HG03060 (cell line): Measurements from ENCODE around the gene CLTC.
"Not testable (repeated sequence)": the region's sequence is repeated elsewhere in the genome, so short reads cannot be mapped to it uniquely, and the experiment has no call there.

ENCODE experiments used
- ATAC-seq: cut with Tn5 transposase; IDR thresholded peaks from one replicate; pipeline ENCODE4 v1.9.1; 2021; ENCODE audit warnings: low read depth, moderate number of reproducible peaks; ENCODE audit not compliant: unreplicated experiment

CLTC gene

DNA sequence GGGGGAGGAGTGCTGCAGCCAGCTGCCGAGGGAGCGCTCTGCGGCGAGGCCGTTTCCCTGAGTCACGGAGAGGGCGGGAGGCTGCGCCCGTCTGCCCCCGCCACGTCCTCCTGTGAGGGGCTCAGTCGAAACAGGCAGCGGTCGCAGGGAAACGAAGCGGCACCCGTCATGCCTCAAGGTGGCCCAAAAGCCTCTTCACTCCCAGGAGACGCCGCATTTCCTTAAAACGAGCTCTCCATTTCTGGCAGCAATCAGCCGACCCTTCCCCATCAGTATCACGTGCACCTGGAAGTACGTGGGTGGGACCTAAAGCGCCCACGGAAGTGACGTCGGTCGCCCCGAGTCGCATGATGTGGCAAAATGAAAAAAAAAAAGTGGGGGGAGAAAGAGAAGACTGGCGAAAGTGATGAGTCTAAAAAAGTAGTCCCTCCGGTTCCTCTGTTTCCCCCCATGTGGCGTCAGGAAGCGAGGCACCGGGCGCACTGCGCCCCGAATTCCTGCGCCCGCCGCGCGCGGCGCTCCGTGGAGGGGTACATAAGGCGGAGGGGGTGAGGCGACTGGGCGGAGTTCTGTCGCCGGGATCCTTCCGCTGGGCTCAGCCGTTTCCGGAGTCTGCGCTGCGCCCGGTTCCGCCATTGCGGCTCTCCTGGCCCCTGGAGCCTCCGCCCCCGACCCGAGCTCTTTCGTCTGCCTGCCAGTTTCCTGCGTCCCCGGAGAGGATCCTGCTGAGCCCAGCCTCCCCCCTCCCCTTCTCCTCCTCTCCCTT lies at the start of gene CLTC:
TSS of gene CLTC (plus strand) at position 598 of the 766 bp plus-strand sequence. CDS start 237 bp downstream, outside the sequence.
- peak; percentile 50 for ATAC-seq

DNA sequence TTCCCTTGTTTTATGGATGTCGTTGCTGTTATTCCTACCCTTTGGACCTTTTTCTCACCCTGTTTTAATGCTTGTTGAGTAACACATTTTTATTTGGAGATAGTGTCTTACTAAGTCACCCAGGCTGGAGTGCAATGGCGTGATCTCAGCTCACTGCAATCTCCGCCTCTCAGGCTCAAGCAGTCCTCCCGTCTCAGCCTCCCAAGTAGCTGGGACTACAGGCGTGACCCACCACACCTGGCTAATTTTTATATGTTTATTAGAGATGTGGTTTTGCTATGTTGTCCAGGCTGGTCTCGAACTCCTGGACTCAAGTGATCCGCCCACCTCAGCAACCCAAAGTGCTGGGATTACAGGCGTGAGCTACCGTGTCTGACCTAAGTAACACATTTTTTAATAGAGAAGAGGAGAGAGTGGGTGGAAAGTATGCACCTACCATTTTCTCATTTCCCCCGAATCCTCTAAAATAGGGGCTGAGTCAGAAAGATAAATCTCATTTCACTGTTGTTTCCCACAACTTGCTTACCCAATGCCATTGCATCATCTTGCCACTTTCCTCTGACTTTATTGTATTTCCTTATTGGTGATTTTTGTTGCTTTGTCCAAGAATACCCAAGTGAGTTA lies 47.3 kb upstream of the CLTC start:
- no peak for ATAC-seq

DNA sequence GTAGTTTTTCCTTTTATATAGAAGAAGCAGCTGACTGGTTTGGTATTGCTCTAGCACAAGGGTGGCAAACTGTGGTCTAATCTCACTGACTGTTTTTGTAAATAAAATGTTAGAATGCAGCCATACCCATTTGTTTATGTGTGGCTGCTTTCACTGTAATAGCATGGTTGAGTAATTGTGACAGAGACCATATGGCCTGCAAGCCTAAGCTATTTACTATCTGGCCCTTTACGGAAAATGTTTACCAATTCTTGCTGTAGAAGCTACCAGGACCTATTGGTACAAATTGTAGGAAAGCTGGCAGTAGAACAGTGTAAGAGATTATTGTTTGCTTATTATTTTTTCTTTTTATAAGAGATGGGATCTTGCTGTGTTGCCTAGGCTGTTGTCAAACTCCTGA lies 35.5 kb upstream of the CLTC start:
- not testable (repeated sequence) for ATAC-seq

DNA sequence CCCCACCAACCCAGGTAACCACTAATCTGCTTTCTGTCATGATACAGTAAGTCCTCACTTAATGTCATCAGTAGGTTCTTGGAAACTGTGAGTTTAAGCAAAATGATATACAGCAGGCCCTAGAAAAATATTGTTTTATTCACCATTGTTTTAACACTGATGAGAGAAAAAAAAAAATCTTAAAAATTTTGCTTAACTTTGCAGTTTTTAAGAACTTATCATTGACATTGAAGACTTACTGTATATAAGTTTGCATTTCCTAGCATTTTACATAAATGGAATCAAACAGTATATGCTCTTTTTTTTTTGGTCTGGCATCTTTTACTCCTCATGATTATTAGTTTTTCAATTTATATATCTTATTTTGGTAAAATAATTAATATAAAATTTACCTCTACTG lies 19.5 kb upstream of the CLTC start:
- no peak for ATAC-seq

DNA sequence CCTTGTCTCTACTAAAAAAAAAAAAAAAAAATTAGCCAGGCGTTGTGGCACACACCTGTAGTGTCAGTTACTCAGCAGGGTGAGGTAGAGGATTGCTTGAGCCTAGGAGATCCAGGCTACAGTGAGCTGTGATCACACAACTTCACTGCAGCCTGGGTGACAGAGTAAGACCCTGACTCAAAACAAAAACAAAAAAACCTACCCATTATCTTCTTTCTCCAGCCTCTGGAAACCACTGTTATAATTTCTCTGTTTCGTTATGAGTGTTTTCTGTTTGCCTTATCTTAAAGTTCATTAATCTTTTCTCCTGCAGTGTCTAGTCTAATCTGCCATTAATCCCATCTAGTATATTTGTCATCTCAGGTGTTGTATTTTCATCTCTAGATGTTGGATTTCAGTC lies 18.6 kb upstream of the CLTC start:
- no peak for ATAC-seq

DNA sequence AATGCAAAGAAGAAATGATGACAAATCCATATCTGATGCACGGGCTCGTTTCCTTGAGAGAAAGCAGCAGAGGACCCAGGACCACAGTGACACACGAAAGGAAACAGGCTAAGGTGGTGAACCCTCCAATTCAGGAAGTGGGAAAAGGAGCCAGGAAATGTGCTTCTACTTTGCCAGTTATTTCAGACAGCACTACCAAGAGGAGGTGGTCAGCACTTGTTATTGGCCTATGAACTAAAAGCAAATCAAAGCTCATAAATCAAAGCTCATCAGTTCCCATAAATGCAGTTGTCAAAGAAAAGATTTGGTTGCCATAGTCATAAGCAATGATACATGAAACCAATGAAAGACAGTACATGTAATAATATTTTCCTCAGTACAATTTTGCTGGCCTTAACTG lies 12.6 kb upstream of the CLTC start:
- no peak for ATAC-seq

DNA sequence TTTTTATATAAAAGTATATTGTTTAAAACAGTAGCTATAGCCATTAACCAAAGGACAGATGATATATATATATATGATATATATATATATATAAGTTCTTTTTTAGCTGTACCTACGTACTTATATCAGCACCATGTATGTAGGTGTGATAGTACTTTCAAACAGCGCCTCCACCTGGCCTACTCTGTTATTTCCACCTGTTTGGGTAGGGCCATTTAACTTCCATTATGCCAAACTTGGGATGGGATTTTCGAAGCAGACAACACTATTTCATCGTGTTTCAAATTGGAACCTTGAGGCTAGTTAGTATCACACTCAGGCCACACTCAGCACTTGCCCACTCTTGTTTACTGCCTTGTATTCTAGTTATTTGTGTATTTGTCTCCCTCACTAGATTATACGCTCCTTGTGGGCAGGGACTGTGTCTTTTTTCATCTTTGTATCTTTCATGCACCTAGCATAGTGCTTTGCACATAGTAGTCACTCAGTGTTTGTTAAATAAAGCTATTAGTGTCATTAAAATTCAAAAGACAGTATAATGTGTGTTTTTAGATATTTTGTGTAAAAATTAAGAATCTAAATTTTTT lies 11.8 kb upstream of the CLTC start:
- ATAC-seq, result no peak

DNA sequence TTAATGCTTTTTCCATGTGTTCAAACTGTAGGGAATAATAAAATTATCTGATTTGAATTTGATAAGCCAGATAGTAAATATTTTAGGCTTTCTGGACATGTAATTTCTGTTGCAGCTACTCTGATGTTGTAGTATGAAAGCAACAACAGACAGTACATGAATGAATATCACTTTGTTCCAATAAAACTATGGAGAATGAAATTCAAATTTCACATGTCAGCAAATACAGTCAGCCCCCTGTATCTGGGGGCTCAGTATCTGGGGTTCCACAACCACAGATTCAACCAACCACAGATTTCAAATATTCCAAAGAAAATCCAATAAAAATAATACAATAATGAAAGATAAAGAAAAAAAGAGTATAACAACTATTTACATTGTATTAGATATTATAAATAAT lies 8.2 kb upstream of the CLTC start:
- no peak for ATAC-seq

DNA sequence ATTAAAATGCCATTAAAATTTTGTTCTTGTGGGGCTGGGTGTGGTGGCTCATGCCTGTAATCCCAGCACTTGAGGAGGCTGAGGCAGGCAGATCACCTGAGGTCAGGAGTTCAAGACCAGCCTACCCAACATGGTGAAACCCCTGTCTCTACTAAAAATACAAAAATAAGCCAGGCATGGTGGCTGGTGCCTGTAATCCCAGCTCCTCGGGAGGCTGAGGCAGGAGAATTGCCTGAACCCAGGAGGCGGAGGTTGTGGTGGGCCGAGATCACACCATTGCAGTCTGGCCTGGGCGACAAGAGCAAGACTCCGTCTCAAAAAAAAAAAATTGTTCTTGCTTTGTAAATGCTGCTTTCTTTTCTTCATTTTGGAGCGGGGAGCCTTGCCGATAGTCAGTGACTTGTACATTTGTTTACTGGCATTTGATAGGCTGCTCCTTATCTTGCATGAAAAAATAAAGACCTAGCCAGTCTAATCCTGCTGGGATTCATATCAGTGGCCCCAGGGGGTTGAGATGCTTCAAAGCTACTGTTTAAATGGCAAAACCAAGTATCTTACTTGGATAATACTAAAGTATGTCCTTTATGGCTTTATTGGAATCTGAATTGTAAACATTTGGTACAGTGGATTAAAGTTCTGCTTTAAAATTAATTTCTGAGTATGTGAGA lies 3.3 kb upstream of the CLTC start:
- ATAC-seq, result no peak

DNA sequence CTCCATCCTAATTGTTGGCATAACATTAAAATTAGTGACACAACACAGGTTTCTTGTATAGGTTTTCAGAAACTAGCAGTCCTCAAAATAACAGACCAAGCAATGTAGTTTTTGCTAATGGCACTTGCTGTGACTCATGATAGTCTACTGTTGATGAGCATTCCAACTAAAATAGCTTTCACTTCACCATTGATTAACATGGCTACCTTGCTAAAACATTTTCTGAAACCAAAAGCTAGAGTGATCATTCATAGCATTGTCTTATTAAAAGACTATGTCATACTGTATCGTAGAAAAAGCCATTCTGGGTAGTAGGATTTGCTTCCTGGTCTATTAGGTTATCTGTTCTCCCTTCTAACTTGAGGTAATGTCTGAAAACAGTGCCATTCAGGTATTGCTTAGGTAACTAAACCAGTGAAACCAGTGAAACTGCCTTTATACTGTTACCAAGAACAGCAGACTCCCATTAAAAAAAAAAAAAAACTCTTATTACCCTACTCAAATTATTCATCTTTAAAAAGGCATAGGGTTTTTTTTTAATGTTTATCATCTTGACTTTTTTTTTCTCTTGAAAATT lies 2.5 kb upstream of the CLTC start:
- no peak for ATAC-seq

DNA sequence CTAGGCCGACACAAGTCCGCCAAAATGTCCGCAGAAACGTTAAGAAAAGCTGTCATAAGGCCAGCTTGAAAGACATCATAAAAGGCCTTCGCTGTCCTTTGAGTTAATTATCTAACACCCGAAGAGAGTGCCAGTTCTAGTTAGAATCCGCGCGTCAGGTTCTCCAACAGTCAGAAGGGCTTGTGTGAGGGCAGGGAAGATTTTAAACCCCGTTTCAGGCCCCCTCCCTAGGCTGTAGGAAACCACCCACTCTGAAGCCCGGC lies 729 bp upstream of the CLTC start:
- ATAC-seq, result no peak

DNA sequence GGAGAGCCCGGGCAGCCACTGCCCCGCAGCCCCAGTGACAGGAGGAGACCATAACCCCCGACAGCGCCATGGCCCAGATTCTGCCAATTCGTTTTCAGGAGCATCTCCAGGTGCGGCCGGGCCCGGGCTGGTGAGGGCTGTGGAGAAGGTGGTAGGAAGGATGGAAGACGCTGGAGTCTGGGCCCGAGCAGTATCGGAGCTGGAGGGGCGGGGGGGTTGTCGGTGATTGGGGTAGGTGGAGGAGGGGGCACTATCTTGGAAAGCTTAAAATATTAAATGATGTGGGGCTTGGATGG lies 317 bp downstream of the CLTC start:
- ATAC-seq, result no peak

DNA sequence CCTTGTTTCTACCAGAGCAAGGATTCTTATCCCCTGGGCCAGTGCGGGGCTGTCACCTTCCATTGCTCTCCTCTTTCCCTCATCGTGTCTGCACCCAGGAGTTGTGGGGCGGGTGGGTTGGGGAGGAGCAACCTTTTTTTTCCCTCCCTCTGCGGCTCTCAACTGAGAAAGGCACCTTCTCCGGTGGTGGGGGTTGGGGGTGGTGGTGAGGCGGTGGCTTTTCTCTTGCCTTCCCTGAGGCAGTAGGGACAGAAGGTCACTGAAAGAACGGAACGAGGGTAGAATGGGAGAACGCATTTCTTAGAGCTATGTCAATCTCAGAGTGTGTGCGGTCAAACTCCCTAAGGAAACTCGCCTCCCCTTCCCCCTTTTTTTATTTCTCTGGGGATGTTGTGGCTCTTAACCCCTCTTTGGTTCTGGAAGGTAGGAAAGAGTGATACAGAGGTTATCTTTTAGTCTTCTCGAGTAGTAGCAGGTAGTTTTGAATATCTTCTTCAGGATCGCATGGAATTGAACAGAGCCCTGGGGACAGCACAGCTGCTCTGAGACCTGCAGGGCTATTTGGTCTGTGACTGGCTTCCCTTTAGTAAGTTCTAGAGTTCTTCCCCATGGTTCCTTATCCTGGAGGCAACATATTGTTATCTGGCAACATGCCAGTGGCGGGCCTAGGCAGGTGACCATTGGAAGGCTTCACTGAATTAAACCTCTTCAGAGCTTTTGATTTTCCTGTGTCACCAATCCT lies 994 bp downstream of the CLTC start:
- no peak for ATAC-seq

DNA sequence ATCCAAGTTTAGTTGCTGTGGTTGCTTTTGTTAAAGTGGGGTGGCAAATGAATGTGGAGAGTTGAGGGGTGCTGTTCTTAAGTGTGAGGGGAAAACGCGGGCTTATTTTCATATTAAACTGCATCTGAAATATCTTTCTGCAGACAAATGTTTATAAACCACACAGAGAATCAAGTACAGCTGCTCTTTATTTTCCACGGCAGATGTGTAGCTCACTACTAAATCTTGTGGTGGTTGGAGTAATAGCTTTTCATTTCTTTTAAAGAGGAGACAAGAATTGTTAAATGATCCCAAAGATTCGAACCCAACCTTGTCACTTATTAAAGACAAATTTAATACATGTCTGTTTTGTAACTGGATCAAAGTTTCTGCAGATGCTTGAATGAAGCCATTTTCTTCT lies 2.1 kb downstream of the CLTC start:
- no peak for ATAC-seq

DNA sequence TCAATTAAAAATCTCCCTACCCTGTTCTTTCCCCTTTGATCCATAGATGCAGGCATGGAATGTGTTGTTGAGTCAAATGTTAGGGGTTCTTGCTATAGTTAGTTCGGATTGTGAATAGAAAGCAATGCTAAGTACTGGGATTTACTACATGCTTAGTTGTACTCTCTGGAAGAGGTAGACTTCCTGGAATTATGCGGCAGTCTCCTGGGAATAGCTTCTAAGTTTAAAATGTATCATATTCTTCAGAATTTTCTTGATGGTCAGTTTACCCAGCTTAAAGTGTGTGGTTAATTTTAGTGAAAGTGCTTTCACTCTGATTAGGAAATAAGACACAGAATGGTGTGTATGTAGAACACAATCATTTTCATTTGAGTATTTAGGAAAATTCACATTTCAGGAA lies 3.5 kb downstream of the CLTC start:
- ATAC-seq, result no peak

DNA sequence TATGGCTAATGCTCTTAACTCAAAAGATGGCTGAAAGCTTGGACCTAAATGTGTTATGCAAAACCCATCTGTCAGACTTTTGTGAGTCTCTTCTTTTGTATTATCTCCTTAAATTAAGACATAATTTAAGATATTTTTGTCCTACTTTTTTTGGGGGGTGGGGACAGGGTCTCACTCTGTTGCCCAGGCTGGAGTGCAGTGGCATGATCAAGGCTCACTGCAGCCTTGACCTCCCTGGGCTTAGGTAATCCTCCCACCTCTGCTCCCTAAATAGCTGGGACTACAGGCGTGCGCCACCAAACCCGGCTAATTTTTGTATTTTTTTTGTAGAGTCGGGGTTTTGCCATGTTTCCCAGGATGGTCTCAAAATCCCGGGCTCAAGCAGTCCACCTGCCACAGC lies 7.1 kb downstream of the CLTC start:
- no peak for ATAC-seq

DNA sequence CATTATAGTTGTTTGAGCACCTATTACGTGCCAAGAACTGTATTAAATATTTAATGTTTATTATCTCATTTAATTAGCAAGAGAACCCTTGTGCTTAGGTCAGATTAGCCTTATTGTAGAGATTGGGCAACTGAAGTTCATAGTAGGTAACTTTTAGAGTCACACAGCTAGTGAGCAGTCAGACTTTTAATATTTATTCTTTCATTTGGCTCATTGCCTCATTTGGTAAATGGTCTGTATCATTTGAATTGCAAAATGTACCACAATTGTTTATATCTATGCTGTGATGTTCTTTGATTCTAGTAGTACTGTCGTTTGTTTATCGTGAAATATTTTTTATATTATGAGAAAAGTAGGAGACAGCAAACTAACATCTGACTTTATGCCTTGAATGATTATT lies 7.6 kb downstream of the CLTC start:
- ATAC-seq, result no peak

DNA sequence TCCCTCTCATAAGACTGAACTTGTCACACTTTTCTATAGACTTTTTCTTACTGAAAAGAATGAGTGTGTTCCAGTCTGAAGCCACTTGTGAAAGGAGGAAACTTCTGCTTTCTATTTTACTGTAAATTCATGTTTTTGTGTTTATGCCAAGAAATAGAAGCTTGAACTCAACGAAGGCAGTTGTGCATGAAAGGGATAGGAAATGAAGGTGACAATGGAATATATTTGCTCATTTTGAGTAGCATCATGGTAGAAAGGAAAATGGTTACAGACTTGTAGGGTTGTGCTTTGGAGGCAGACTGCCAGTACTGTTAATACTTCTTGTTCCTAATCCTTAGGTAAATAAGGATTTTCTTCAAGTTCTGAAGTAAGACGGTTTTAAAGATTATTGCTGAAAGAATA lies 8.1 kb downstream of the CLTC start:
- no peak for ATAC-seq

DNA sequence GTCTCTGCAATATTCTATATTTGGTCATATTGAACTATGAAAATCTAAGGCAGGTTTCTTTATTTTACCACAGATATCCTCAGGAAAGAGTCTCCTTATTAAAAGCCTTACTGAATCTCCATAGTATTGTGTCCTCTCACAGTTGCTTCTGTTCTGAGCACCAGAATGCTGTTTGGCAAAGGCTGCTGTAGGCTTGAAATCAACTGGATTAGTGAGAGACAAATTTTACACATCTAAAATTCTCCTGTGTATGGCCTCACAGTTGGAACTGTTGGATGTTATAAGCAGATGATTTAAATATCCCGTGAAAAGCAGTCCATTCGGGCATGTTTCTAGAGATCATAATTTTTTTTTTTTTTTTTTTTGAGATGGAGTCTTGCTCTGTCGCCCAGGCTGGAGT lies 9.5 kb downstream of the CLTC start:
- ATAC-seq, result no peak

DNA sequence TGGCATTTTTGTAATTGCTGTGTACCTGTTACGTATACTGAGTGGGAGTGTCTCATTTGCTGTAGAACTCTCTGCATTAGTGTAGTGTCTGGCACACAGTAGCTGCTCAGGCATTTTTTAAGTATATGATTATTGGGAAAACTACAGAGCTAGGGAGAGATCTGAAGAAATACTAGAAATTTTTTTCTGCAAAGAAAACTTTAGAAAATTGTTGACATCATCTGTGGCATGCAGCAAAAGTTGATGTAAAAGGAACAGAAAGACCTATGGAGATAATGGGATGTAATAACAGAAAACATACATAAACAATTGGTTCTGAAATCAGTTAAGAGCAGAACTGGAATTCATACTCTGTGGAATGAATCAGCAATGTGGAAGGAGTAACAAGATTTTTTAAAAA lies 11.6 kb downstream of the CLTC start:
- ATAC-seq, result no peak

DNA sequence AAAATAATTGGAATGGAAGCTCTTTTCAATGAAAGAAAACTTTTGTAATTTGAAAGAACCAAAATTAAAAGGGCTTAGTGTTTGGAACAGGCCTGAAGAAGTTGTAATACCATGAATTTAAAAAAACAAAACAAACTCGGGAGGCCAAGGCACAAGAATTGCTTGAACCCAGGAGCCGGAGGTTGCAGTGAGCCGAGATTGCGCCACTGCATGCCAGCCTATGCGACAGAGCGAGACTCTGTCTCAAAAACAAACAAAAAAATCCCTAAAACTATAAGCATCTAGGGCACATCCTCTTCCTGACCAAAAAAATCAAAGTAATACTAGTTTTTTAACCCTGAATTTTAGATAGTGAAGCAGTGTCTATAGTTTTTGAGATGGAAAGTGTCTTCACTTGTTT lies 12.7 kb downstream of the CLTC start:
- ATAC-seq, result no peak
